Hepatocyte (in vitro differentiated cells): ENCODE data around the gene CACHD1. TPM values are rescaled to one million over a fixed set of nuclear protein-coding genes. Genes with fewer than 3 reads are reported as not detected.

Experiments
- DNase-seq: peaks from one replicate; pipeline ENCODE4 v3.0.0-alpha.2; 2016; ENCODE audit warnings: low spot score
- H2AFZ ChIP-seq: fragments of 200-600 bp; sonication (generic); 2 replicates; pipeline ENCODE4 v1.6.0; 2016; ENCODE audit warnings: antibody characterized with exemption, mild to moderate bottlenecking
- H3K27ac ChIP-seq: fragments of 200-600 bp; sonication (generic); 2 replicates; pipeline ENCODE4 v1.5.1; 2016; ENCODE audit warnings: mild to moderate bottlenecking
- H3K27me3 ChIP-seq: fragments of 200-600 bp; sonication (generic); 2 replicates; pipeline ENCODE4 v1.6.1; 2016
- H3K36me3 ChIP-seq: fragments of 200-600 bp; sonication (generic); replicated peaks from 2 replicates; pipeline ENCODE4 v1.5.1; 2016; ENCODE audit warnings: low read depth; ENCODE audit not compliant: insufficient read depth
- H3K4me1 ChIP-seq: fragments of 200-600 bp; sonication (generic); 2 replicates; pipeline ENCODE4 v1.5.1; 2016; ENCODE audit warnings: mild to moderate bottlenecking, moderate library complexity; ENCODE audit not compliant: insufficient read depth
- H3K4me2 ChIP-seq: fragments of 200-600 bp; sonication (generic); 2 replicates; pipeline ENCODE4 v1.6.0; 2016
- H3K4me3 ChIP-seq: fragments of 200-600 bp; sonication (generic); 2 replicates; pipeline ENCODE4 v1.5.1; 2016; ENCODE audit warnings: mild to moderate bottlenecking
- H3K79me2 ChIP-seq: fragments of 200-600 bp; sonication (generic); 2 replicates; pipeline ENCODE4 v1.6.0; 2017; ENCODE audit warnings: mild to moderate bottlenecking
- H3K9me2 ChIP-seq: fragments of 200-600 bp; sonication (generic); replicated peaks from 2 replicates; pipeline ENCODE4 v1.6.0; 2017; ENCODE audit warnings: mild to moderate bottlenecking; ENCODE audit not compliant: insufficient read depth
- H3K9me3 ChIP-seq: fragments of 200-600 bp; sonication (generic); 2 replicates; pipeline ENCODE4 v1.5.1; 2016; ENCODE audit warnings: low read depth, mild to moderate bottlenecking
- H4K20me1 ChIP-seq: fragments of 200-600 bp; sonication (generic); 2 replicates; pipeline ENCODE4 v1.6.0; 2016; ENCODE audit warnings: mild to moderate bottlenecking; ENCODE audit not compliant: insufficient read depth, poor library complexity, severe bottlenecking
- EZH2 ChIP-seq: fragments of 200-600 bp; sonication (generic); IDR thresholded peaks from 2 replicates; pipeline ENCODE4 v1.6.1; 2016; ENCODE audit warnings: antibody characterized with exemption, mild to moderate bottlenecking, borderline replicate concordance
- EZH2phosphoT487 ChIP-seq: fragments of 200-600 bp; sonication (generic); IDR thresholded peaks from one replicate; pipeline ENCODE4 v1.6.1; 2018; ENCODE audit warnings: antibody characterized with exemption, mild to moderate bottlenecking, low read depth, moderate library complexity; ENCODE audit not compliant: unreplicated experiment, severe bottlenecking
- WGBS: methylation state at CpG from one replicate; pipeline ENCODE4 v1.1.6; 2016; ENCODE audit warnings: low lambda C conversion rate; ENCODE audit errors: missing lambda C conversion rate; 5-methylcytosine and 5-hydroxymethylcytosine counted together
- polyA plus RNA-seq: library from polyadenylated mRNA; unstranded; fragments of >200 nt; fragmentation: Nextera tagmentation; extraction: Ambion mirVana; gene quantifications from 2 replicates; pipeline ENCODE4 v1.2.1, GENCODE V29; 2016
- total RNA-seq: library from RNA; depleted of rRNA; stranded (reverse); fragments of >200 nt; gene quantifications from 2 replicates; pipeline ENCODE4 v1.2.3, GENCODE V29; 2014
- TF ChIP-seq, protein P1 (sequence below): fragments of 200-600 bp; sonication (generic); IDR thresholded peaks from 2 replicates; pipeline ENCODE4 v1.5.1; 2016; ENCODE audit warnings: antibody characterized with exemption, mild to moderate bottlenecking; ENCODE audit not compliant: poor library complexity

Gene CACHD1
- total and polyA plus RNA-seq, 2 experiments from 2014 or later, result 23.8 to 39.7 TPM

- no peak overlapping the region for H3K4me2 ChIP-seq
Observed at GRCh38 chr1:64517640-64518039, 47.7 kb downstream of the CACHD1 start.

GRCh38 chr1:64518692-64519481 is 49.0 kb downstream of the CACHD1 start:
- H3K4me3 ChIP-seq, result no peak overlapping the region
- TF ChIP-seq EZH2phosphoT487 (no peak), EZH2 (no peak)
- TF ChIP-seq, protein P1, sequence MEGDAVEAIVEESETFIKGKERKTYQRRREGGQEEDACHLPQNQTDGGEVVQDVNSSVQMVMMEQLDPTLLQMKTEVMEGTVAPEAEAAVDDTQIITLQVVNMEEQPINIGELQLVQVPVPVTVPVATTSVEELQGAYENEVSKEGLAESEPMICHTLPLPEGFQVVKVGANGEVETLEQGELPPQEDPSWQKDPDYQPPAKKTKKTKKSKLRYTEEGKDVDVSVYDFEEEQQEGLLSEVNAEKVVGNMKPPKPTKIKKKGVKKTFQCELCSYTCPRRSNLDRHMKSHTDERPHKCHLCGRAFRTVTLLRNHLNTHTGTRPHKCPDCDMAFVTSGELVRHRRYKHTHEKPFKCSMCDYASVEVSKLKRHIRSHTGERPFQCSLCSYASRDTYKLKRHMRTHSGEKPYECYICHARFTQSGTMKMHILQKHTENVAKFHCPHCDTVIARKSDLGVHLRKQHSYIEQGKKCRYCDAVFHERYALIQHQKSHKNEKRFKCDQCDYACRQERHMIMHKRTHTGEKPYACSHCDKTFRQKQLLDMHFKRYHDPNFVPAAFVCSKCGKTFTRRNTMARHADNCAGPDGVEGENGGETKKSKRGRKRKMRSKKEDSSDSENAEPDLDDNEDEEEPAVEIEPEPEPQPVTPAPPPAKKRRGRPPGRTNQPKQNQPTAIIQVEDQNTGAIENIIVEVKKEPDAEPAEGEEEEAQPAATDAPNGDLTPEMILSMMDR, result no peak
- peaks cover 87% of the 10 kb centered on the region for H3K79me2 ChIP-seq
- H3K27me3 ChIP-seq, result no peaks in the 10 kb centered on the region
- no peak overlapping the region for H3K4me2 ChIP-seq
- H3K9me3 ChIP-seq, result no peaks in the 10 kb centered on the region
- no peaks in the 10 kb centered on the region for H3K9me2 ChIP-seq
- peaks cover 32% of the 10 kb centered on the region for H3K4me1 ChIP-seq
- H4K20me1 ChIP-seq, result no peaks in the 10 kb centered on the region
- H3K27ac ChIP-seq, result no peak overlapping the region
- no peak for DNase-seq
- no peaks in the 10 kb centered on the region for H3K36me3 ChIP-seq
- WGBS, result 36% methylated on average over 1 of the region's 1 CpG
- no peak overlapping the region for H2AFZ ChIP-seq

More at GRCh38 chr1:64517640-64518039, 47.7 kb downstream of the CACHD1 start:
- Histone ChIP-seq H3K9me3 (no peaks in the 10 kb centered on the region), H3K9me2 (no peaks in the 10 kb centered on the region), H4K20me1 (no peaks in the 10 kb centered on the region), H3K79me2 (peaks cover 89% of the 10 kb centered on the region), H3K27me3 (no peaks in the 10 kb centered on the region), H3K27ac (no peak overlapping the region), H3K4me3 (no peak overlapping the region), H3K36me3 (no peaks in the 10 kb centered on the region), H3K4me1 (peaks cover 44% of the 10 kb centered on the region), H2AFZ (no peak overlapping the region)
- 86% methylated on average over 2 of the region's 2 CpGs for WGBS
- TF ChIP-seq EZH2 (no peak), EZH2phosphoT487 (no peak)
- TF ChIP-seq, protein P1, result no peak
- no peak for DNase-seq

- Histone ChIP-seq H3K27ac (no peak overlapping the region), H3K27me3 (no peaks in the 10 kb centered on the region), H3K4me1 (peaks cover 27% of the 10 kb centered on the region), H4K20me1 (no peaks in the 10 kb centered on the region), H3K4me3 (no peak overlapping the region), H3K9me3 (no peaks in the 10 kb centered on the region), H2AFZ (no peak overlapping the region), H3K4me2 (peak overlapping the region; percentile 21), H3K36me3 (no peaks in the 10 kb centered on the region), H3K9me2 (no peaks in the 10 kb centered on the region), H3K79me2 (peaks cover 95% of the 10 kb centered on the region)
- TF ChIP-seq, protein P1, result no peak
- TF ChIP-seq EZH2 (no peak), EZH2phosphoT487 (no peak)
- 62% methylated on average over 3 of the region's 3 CpGs for WGBS
- DNase-seq, result no peak
Observed at GRCh38 chr1:64519901-64520300, 50.0 kb downstream of the CACHD1 start.
